Smooth muscle cell (in vitro differentiated cells): Measurements from ENCODE around the gene ZCCHC17. TPM values are rescaled to one million over a fixed set of nuclear protein-coding genes. Genes with fewer than 3 reads are reported as not detected.
A peak's percentile ranks its signal among the peaks of the same experiment; 100 is the strongest.

Source experiments
- DNase-seq: peaks from one replicate; lab custom pipeline; 2025; ENCODE audit not compliant: unreplicated experiment; lab: John Stamatoyannopoulos, UW
- H2AFZ ChIP-seq: fragments of 200-600 bp; sonication (generic); 2 replicates; pipeline ENCODE4 v1.6.0; 2016; ENCODE audit warnings: antibody characterized with exemption, low read depth, mild to moderate bottlenecking
- H3F3A ChIP-seq: fragments of 200-600 bp; sonication (generic); 2 replicates; pipeline ENCODE4 v1.6.0; 2017; ENCODE audit warnings: antibody characterized with exemption, low read depth
- H3K27ac ChIP-seq: fragments of 200-600 bp; sonication (generic); 2 replicates; pipeline ENCODE4 v1.5.1; 2016; ENCODE audit warnings: low read depth, mild to moderate bottlenecking
- H3K27me3 ChIP-seq: fragments of 200-600 bp; sonication (generic); 2 replicates; pipeline ENCODE4 v1.6.1; 2016; ENCODE audit warnings: low read depth, mild to moderate bottlenecking
- H3K36me3 ChIP-seq: fragments of 200-600 bp; sonication (generic); 2 replicates; pipeline ENCODE4 v1.5.1; 2016; ENCODE audit warnings: low read depth
- H3K4me1 ChIP-seq: fragments of 200-600 bp; sonication (generic); 2 replicates; pipeline ENCODE4 v1.5.1; 2016; ENCODE audit warnings: low read depth
- H3K4me2 ChIP-seq: fragments of 200-600 bp; sonication (generic); 2 replicates; pipeline ENCODE4 v1.6.0; 2016; ENCODE audit warnings: mild to moderate bottlenecking
- H3K4me3 ChIP-seq: fragments of 200-600 bp; sonication (generic); 2 replicates; pipeline ENCODE4 v1.5.1; 2016; ENCODE audit warnings: mild to moderate bottlenecking
- H3K79me2 ChIP-seq: fragments of 200-600 bp; sonication (generic); 2 replicates; pipeline ENCODE4 v1.6.0; 2016; ENCODE audit warnings: low read depth, mild to moderate bottlenecking
- H3K9ac ChIP-seq: fragments of 200-600 bp; sonication (generic); 2 replicates; pipeline ENCODE4 v1.6.0; 2016; ENCODE audit warnings: low read depth
- H3K9me3 ChIP-seq: fragments of 200-600 bp; sonication (generic); replicated peaks from 2 replicates; pipeline ENCODE4 v1.5.1; 2016; ENCODE audit warnings: low read depth
- H4K20me1 ChIP-seq: fragments of 200-600 bp; sonication (generic); 2 replicates; pipeline ENCODE4 v1.6.0; 2016; ENCODE audit warnings: low read depth
- WGBS: methylation state at CpG from one replicate; pipeline ENCODE4 v1.1.7; 2016; ENCODE audit warnings: low lambda C conversion rate; 5-methylcytosine and 5-hydroxymethylcytosine counted together
- polyA plus RNA-seq: library from polyadenylated mRNA; unstranded; fragments of >200 nt; fragmentation: Nextera tagmentation; extraction: Ambion mirVana; gene quantifications from 2 replicates; pipeline ENCODE4 v1.2.1, GENCODE V29; 2016
- total RNA-seq: library from RNA; depleted of rRNA; stranded (reverse); fragments of >200 nt; gene quantifications from 2 replicates; pipeline ENCODE4 v1.2.3, GENCODE V29; 2014
- TF ChIP-seq, protein P1 (sequence below): fragments of 200-600 bp; sonication (generic); IDR thresholded peaks from 2 replicates; pipeline ENCODE4 v1.5.1; 2017; ENCODE audit warnings: borderline replicate concordance, mild to moderate bottlenecking, antibody characterized with exemption; ENCODE audit not compliant: insufficient read depth, poor library complexity, severe bottlenecking

ZCCHC17 gene
- total and polyA plus RNA-seq, 2 experiments from 2014 or later = 34.2 to 47.3 TPM

DNA sequence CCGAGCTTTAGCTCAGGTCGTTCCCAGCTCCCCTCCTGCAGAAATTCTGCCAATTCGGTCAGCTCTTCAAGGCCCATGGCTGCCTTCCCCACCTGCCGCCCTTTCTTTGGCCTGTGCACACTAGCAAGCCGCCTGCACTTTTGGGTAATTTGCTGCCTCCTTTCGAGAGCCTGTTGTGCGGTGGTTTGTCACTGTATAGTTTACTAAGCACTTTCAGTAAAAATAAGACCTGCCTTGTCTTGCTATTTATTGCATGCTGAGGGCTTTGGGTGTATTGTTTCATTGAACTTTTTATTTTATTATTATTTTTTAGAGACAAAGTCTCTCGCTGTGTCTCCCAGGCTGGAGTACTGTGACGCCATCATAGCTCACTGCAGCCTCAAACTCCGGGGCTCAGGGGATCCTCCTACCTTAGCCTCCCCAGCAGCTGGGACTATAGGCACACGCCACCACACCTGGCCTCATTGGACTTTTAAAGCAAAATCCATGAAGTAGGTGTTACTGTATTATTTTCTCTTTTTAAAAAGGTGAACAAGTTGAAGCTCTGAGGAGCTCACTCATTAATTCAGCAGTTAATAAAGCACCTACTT, 77.2 kb downstream of the ZCCHC17 start:
- Histone ChIP-seq H3K4me1 (peaks cover 14% of the 10 kb centered on the region), H3K79me2 (no peaks in the 10 kb centered on the region), H3K9me3 (no peaks in the 10 kb centered on the region), H3K27ac (no peak overlapping the region), H3K4me3 (peak overlapping the region; percentile 58), H3F3A (peaks cover 9% of the 10 kb centered on the region), H2AFZ (no peak overlapping the region), H3K36me3 (no peaks in the 10 kb centered on the region), H3K4me2 (peak overlapping the region; percentile 87), H3K9ac (no peak overlapping the region), H3K27me3 (no peaks in the 10 kb centered on the region), H4K20me1 (no peaks in the 10 kb centered on the region)
- 48% methylated on average over 11 of the region's 11 CpGs for WGBS
- TF ChIP-seq, protein P1, sequence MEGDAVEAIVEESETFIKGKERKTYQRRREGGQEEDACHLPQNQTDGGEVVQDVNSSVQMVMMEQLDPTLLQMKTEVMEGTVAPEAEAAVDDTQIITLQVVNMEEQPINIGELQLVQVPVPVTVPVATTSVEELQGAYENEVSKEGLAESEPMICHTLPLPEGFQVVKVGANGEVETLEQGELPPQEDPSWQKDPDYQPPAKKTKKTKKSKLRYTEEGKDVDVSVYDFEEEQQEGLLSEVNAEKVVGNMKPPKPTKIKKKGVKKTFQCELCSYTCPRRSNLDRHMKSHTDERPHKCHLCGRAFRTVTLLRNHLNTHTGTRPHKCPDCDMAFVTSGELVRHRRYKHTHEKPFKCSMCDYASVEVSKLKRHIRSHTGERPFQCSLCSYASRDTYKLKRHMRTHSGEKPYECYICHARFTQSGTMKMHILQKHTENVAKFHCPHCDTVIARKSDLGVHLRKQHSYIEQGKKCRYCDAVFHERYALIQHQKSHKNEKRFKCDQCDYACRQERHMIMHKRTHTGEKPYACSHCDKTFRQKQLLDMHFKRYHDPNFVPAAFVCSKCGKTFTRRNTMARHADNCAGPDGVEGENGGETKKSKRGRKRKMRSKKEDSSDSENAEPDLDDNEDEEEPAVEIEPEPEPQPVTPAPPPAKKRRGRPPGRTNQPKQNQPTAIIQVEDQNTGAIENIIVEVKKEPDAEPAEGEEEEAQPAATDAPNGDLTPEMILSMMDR = no peak
- DNase-seq = no peak

DNA sequence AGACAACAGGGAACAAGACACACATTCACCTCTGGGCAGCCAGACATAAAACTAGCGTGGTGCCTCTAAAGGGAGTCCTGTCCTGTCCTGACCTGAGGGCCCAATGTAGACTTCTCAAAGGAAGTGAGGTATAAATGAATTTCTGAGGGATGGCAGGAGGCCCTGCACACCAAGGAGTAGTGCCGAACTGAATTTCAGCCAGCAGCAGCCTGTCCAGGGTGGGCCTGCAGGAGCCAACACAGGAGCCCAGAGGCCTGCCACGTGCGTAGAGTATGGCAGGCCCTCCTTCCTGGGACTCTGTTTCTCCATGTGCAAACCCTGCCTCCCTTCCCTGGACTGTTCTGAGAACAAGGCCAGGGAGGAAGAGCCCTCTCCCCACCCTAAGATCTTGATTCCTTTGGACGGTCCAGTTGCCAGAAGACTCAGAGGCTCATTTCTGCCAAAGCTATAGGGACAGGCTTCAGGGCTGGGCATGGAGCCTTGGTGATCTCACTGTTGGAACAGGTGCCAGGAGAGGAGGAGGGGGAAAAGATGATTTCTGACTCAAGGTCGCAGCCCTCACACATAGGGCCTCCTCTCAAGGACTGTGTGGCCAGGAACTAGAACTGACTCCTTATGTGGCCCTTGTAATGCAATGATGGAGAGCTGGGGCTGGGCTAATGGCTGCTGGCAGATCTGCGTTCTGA, 77.8 kb downstream of the ZCCHC17 start:
- Histone ChIP-seq H3K4me2 (no peak overlapping the region), H2AFZ (no peak overlapping the region), H3K27ac (no peak overlapping the region)

DNA sequence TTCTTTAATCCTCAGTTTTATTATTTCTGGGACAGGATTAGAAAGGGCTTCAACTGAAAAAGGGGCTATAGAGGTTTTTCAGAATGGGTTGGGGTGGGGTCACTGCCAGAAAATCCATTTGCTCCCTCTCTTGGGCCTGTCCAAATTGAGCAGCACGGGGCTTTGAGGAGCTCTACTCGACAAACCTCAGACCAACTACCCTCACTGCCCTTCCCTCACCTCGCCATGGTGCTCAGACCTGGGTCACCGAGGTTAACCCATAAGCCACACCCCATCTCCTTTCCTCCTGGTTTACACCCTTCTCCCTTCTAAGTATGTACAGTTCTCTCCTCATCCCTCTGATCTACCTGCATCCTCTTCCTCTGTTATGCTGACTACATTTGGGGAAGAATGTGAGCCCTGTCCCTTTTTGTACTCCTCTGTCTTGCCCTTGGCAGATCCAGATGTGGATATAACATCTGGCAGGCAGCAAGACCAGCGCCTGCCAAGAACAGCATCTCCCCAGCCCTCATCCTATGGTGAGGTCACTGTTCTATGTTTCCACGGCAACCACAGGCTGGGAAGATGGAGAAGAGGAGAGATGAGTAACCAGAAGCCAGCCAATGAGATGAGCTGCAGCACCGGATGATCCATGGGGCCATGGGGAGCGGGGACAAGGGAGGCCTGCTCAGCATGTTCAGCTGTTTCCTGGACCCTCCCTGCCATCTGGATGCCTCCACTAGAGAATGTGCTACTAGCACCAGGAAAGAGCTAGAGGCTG, 79.7 kb downstream of the ZCCHC17 start:
- no peak overlapping the region for H3K27ac ChIP-seq
- no peak overlapping the region for H3K4me3 ChIP-seq
- no peak overlapping the region for H3K9ac ChIP-seq
- 63% methylated on average over 8 of the region's 8 CpGs for WGBS
- no peaks in the 10 kb centered on the region for H3K9me3 ChIP-seq
- DNase-seq = no peak
- no peaks in the 10 kb centered on the region for H3K79me2 ChIP-seq
- H3K36me3 ChIP-seq = no peaks in the 10 kb centered on the region
- peaks cover 9% of the 10 kb centered on the region for H3F3A ChIP-seq
- H2AFZ ChIP-seq = no peak overlapping the region
- H3K4me2 ChIP-seq = no peak overlapping the region
- H3K4me1 ChIP-seq = peaks cover 14% of the 10 kb centered on the region
- no peaks in the 10 kb centered on the region for H3K27me3 ChIP-seq
- no peaks in the 10 kb centered on the region for H4K20me1 ChIP-seq
- TF ChIP-seq, protein P1 = no peak

More for the DNA sequence above, 77.8 kb downstream of the ZCCHC17 start:
- Histone ChIP-seq H3K4me3 (no peak overlapping the region), H3K27me3 (no peaks in the 10 kb centered on the region), H3K36me3 (no peaks in the 10 kb centered on the region), H4K20me1 (no peaks in the 10 kb centered on the region), H3K4me1 (peaks cover 14% of the 10 kb centered on the region), H3K79me2 (no peaks in the 10 kb centered on the region), H3K9ac (no peak overlapping the region), H3F3A (peaks cover 9% of the 10 kb centered on the region), H3K9me3 (no peaks in the 10 kb centered on the region)
- TF ChIP-seq, protein P1 = no peak
- no peak for DNase-seq
- WGBS = 99% methylated on average over 7 of the region's 7 CpGs
